K562 (cell line): Measurements from ENCODE around the gene SLC4A1. TPM values are rescaled to one million over a fixed set of nuclear protein-coding genes. Genes with fewer than 3 reads are reported as not detected.

Experiments
- ATAC-seq: fragments of 200-7000 bp; cut with Tn5 transposase; 3 replicates; pipeline ENCODE4 v1.9.1; 2020; ENCODE audit warnings: moderate library complexity
- BruUV-seq: library from RNA; stranded (reverse); fragments of 400-500 nt; replicated peaks from 2 replicates; lab custom pipeline; 2021; lab: Mats Ljungman, UMichigan
- CTCF ChIA-PET: fragments of 300-600 bp; formaldehyde crosslinking; extraction: SDS; loops from one replicate; lab custom pipeline; 2021; ENCODE audit warnings: low intra/inter-chr PET ratio; lab: Yijun Ruan, JAX
- POLR2A ChIA-PET: fragments of 300-600, 350-650 bp; sonication (Branson Sonifier 250); formaldehyde crosslinking; extraction: SDS; loops from one replicate; lab custom pipeline; 2021; ENCODE audit warnings: antibody characterized with exemption, inconsistent platforms; lab: Yijun Ruan, JAX
- DNase-seq, 4 experiments: peaks; one replicate each; pipeline versions ENCODE4 v3.0.0 to v3.0.0-alpha.2; 2011 to 2018; ENCODE audit warnings: low spot score in 3 of 4, mixed read lengths in 3 of 4; ENCODE audit errors: extremely low read depth in 1 of 4
- FAIRE-seq: peaks from 2 replicates; lab custom pipeline; 2011; peaks lifted over from hg19 to GRCh38; lab: Jason Lieb, UNC
- H2AFZ ChIP-seq: 2 replicates; pipeline ENCODE4 v1.6.0; 2011; ENCODE audit warnings: low read depth, low read length, control low read depth, inconsistent platforms
- H3K27ac ChIP-seq: fragments of 200-600 bp; 3 replicates; pipeline ENCODE4 v1.8.0; 2011; ENCODE audit warnings: low read depth, mild to moderate bottlenecking, control low read depth, inconsistent platforms, low read length, moderate library complexity, mixed read lengths; ENCODE audit errors: extremely low read depth
- H3K27me3 ChIP-seq, 2 experiments: fragments of 300-600 bp in 1 of 2; 2 replicates in 1 of 2; 3 replicates in 1 of 2; pipeline versions ENCODE4 v1.6.0 to v1.8.0; 2011; ENCODE audit warnings: inconsistent platforms in 2 of 2, low read length in 2 of 2, mild to moderate bottlenecking in 1 of 2, mixed read lengths in 1 of 2, moderate library complexity in 1 of 2; ENCODE audit not compliant: control insufficient read depth in 2 of 2, insufficient read depth in 2 of 2
- H3K36me3 ChIP-seq: fragments of 300-600 bp; 3 replicates; pipeline ENCODE4 v1.8.0; 2011; ENCODE audit warnings: mild to moderate bottlenecking, low read length, inconsistent platforms; ENCODE audit not compliant: control insufficient read depth, insufficient read depth
- H3K4me1 ChIP-seq, 2 experiments: fragments of 200-600 bp in 1 of 2; replicated peaks in 1 of 2; 2 replicates in 1 of 2; 3 replicates in 1 of 2; pipeline versions ENCODE4 v1.5.1 to v1.8.0; 2011; ENCODE audit warnings: inconsistent platforms in 2 of 2, low read length in 2 of 2, mild to moderate bottlenecking in 1 of 2, mixed read lengths in 1 of 2, moderate library complexity in 1 of 2; ENCODE audit not compliant: control insufficient read depth in 2 of 2, insufficient read depth in 2 of 2
- H3K4me2 ChIP-seq: 2 replicates; pipeline ENCODE4 v1.6.1; 2011; ENCODE audit warnings: low read length, control low read depth, inconsistent platforms, mixed read lengths; ENCODE audit not compliant: insufficient read depth
- H3K4me3 ChIP-seq: fragments of 200-600 bp; sonication (generic), shearing (Covaris generic); 2 replicates; pipeline ENCODE4 v1.5.1; 2016; ENCODE audit warnings: control low read depth, inconsistent platforms
- H3K79me2 ChIP-seq: fragments of 200-600 bp; 3 replicates; pipeline ENCODE4 v1.8.0; 2011; ENCODE audit warnings: low read length, inconsistent platforms; ENCODE audit not compliant: control insufficient read depth, insufficient read depth
- H3K9ac ChIP-seq, 2 experiments: 2 replicates each; pipeline versions ENCODE4 v1.6.0 to v1.6.1; 2011; ENCODE audit warnings: low read depth in 2 of 2, low read length in 2 of 2, control low read depth in 1 of 2, inconsistent platforms in 1 of 2, mild to moderate bottlenecking in 1 of 2, mixed read lengths in 1 of 2; ENCODE audit not compliant: insufficient read depth in 1 of 2
- H3K9me1 ChIP-seq: one replicate; pipeline ENCODE4 v1.6.0; 2011; ENCODE audit warnings: inconsistent platforms, mild to moderate bottlenecking, low read length, moderate library complexity; ENCODE audit not compliant: control insufficient read depth, insufficient read depth
- H3K9me3 ChIP-seq: replicated peaks from 2 replicates; pipeline ENCODE4 v1.5.1; 2011; ENCODE audit warnings: low read depth, low read length, inconsistent platforms; ENCODE audit not compliant: control insufficient read depth, insufficient read depth
- H4K20me1 ChIP-seq: replicated peaks from 2 replicates; pipeline ENCODE4 v1.6.1; 2011; ENCODE audit warnings: low read length, inconsistent platforms, mixed read lengths; ENCODE audit not compliant: control insufficient read depth, insufficient read depth
- ELF2 ChIP-seq: fragments of 250-450 bp; sonication (Bioruptor Pico); IDR thresholded peaks from 2 replicates; pipeline ENCODE4 v1.5.0; 2021; ENCODE audit warnings: mild to moderate bottlenecking
- SMARCA5 ChIP-seq: fragments of 450-650 bp; IDR thresholded peaks from 2 replicates; pipeline ENCODE4 v1.6.1; 2016
- SP1 ChIP-seq: sonication (generic); formaldehyde crosslinking; IDR thresholded peaks from 2 replicates; pipeline ENCODE4 v1.8.1; 2022; ENCODE audit warnings: mild to moderate bottlenecking, missing genetic modification reagents
- TARDBP ChIP-seq: fragments of 450-650 bp; IDR thresholded peaks from 2 replicates; pipeline ENCODE4 v1.6.1; 2016
- TCF3 ChIP-seq: sonication (generic); formaldehyde crosslinking; IDR thresholded peaks from 2 replicates; pipeline ENCODE4 v1.4.0; 2020; ENCODE audit warnings: mild to moderate bottlenecking, missing genetic modification reagents
- THAP7 ChIP-seq: fragments of 250-450 bp; sonication (Bioruptor Pico); IDR thresholded peaks from 2 replicates; pipeline ENCODE4 v1.5.0; 2021
- ZNF436 ChIP-seq: fragments of 250-450, 450-650 bp; sonication (Bioruptor Pico); formaldehyde crosslinking; IDR thresholded peaks from 2 replicates; pipeline ENCODE4 v1.7.0; 2020; ENCODE audit warnings: mild to moderate bottlenecking
- WGBS: fragments of 100-300 bp; shearing (Covaris generic); methylation state at CpG from one replicate; pipeline ENCODE4 v1.1.6; 2016; ENCODE audit warnings: low coverage, mixed read lengths; ENCODE audit not compliant: insufficient coverage; ENCODE audit errors: missing lambda C conversion rate; 5-methylcytosine and 5-hydroxymethylcytosine counted together
- in situ Hi-C: fragments of 300-500 bp; cut with MboI; formaldehyde crosslinking; loops from 4 replicates; pipeline ENCODE4 v1.15.0; 2018; ENCODE audit warnings: inconsistent platforms, mixed read lengths
- intact Hi-C: fragments of 100-400 bp; cut with micrococcal nuclease; formaldehyde crosslinking; loops from 2 replicates; pipeline ENCODE4 v1.14.2; 2022
- polyA plus RNA-seq, 8 experiments: library from polyadenylated mRNA; depleted of rRNA in 4 of 8; stranded (reverse) in 5 of 8; unstranded in 3 of 8; fragments of >200 nt; fragmentation: Nextera tagmentation in 2 of 8; fragmentation: Illumina TruSeq in 1 of 8; extraction: Ambion mirVana in 2 of 8; extraction: Trizol in 1 of 8; gene quantifications; 2 replicates each; pipeline versions ENCODE4 v1.2.1 to v1.2.3, GENCODE V29; 2011 to 2014; ENCODE audit warnings: inconsistent platforms in 1 of 8, missing spikeins in 1 of 8
- total RNA-seq, 7 experiments: library from RNA; depleted of rRNA in 6 of 7; stranded (reverse); fragments of >200 nt in 6 of 7; fragmentation: Illumina TruSeq in 2 of 7; extraction: Trizol in 2 of 7; gene quantifications; 2 replicates each; pipeline versions ENCODE4 v1.2.1 to v1.2.3, GENCODE V29; 2011 to 2021; ENCODE audit warnings: low replicate concordance in 1 of 7
- TF ChIP-seq, protein P1 (sequence below): fragments of 200-800 bp; sonication (Bioruptor generic); IDR thresholded peaks from 2 replicates; pipeline ENCODE4 v1.6.1; 2017; ENCODE audit warnings: missing genetic modification characterization, missing compliant biosample characterization

SLC4A1 gene
- total and polyA plus RNA-seq, 9 of the 15 experiments (the other 6 are each of a cell fraction or from before 2014, with no cell fraction given): 0.14 to 1.00 (median 0.53) TPM

GRCh38 chr17:44279666-44280391 lies 11.9 kb upstream of the SLC4A1 start (continued):
- TF ChIP-seq SP1: no peak
- TF ChIP-seq TCF3 (CRISPR knock-in tag): peak; percentile 40
- no peak for TF ChIP-seq THAP7 (CRISPR knock-in tag)
- TF ChIP-seq, protein P1, sequence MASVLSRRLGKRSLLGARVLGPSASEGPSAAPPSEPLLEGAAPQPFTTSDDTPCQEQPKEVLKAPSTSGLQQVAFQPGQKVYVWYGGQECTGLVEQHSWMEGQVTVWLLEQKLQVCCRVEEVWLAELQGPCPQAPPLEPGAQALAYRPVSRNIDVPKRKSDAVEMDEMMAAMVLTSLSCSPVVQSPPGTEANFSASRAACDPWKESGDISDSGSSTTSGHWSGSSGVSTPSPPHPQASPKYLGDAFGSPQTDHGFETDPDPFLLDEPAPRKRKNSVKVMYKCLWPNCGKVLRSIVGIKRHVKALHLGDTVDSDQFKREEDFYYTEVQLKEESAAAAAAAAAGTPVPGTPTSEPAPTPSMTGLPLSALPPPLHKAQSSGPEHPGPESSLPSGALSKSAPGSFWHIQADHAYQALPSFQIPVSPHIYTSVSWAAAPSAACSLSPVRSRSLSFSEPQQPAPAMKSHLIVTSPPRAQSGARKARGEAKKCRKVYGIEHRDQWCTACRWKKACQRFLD (CRISPR knock-in tag): peak; percentile 68; the same call in 1 of the 2 replicates
- 0 out of 2 replicates have a peak, but pooled peaks have one; percentile 22 for TF ChIP-seq TARDBP

- intact Hi-C loops (no loop called here), in situ Hi-C loops (no loop called here)
- DNase-seq: no peak
- no peak overlapping the region for H3K27ac ChIP-seq
- H3K4me3 ChIP-seq: no peak overlapping the region
- no peak for ATAC-seq
- H3K9ac ChIP-seq: peak overlapping the region; percentile 28 to 47; a peak in 2 of 4 replicates
- H3K27me3 ChIP-seq: no peaks in the 10 kb centered on the region
- peak overlapping the region; percentile 43 for H2AFZ ChIP-seq
- no peak overlapping the region for H3K4me2 ChIP-seq
- H4K20me1 ChIP-seq: no peaks in the 10 kb centered on the region
- H3K36me3 ChIP-seq: no peaks in the 10 kb centered on the region
- 96% methylated on average over 2 of the region's 2 CpGs for WGBS
- H3K9me3 ChIP-seq: no peaks in the 10 kb centered on the region
- ChIA-PET POLR2A (interaction anchor here (0.8 to 1.0 kb wide), 4 partner anchors 9 to 339 kb away, joined by 3 to 6 read pairs (median 3); partner anchors contain the start of gene SLC4A1), CTCF (no interaction called here)
- no peaks in the 10 kb centered on the region for H3K79me2 ChIP-seq
- peak; percentile 38; the same call in 1 of the 2 replicates for TF ChIP-seq SMARCA5
- no peak for TF ChIP-seq ZNF436 (CRISPR knock-in tag)
- TF ChIP-seq ELF2 (CRISPR knock-in tag): no peak
- H3K9me1 ChIP-seq: no peaks in the 10 kb centered on the region
- H3K4me1 ChIP-seq: peaks cover 43 to 47% of the 10 kb centered on the region in 2 experiments
- no peak for FAIRE-seq
- BruUV-seq: no TSS peak
These were observed 11.4 kb upstream of the SLC4A1 start for GRCh38 chr17:44279346-44279665.
